ENCODE data around the gene GRIN2C.

DNA sequence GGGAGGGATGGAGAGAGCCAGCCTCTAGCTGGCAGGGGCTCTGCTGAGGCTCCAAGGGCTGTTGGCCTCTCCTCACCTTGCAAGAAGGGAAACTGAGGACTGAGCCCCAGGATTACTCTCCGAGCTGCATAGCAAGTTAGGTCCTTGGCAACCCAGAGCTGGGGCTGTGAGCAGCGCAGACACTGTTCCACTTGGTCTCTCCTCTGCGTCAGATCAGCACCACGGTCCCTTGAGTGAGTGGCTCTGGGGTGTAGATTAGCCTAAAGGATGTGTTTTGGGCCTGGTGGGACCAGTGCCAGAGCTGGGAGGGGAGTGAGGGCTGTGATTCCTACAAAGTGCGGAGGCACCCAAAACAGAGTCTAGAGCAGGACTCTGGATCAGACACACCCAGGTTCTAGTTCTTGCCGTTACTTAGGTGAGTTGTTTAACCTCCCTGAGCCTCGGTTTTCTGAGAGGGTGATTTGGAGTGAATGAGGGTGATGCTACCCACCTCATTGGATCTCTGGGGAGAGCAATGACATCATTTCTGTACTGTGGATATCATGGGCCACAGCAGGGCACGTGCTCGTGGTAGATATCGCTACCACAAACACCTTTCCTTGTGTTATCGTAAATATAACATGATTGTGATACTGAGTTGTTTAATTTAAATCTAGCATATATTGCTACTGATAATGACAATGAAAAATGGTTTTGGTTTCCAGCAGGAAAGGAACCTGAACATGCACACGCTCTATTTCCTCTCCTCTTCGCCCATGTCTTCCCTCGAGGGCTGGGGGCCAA is 41.9 kb upstream of the GRIN2C start:
- TF ChIP-seq, protein P1, sequence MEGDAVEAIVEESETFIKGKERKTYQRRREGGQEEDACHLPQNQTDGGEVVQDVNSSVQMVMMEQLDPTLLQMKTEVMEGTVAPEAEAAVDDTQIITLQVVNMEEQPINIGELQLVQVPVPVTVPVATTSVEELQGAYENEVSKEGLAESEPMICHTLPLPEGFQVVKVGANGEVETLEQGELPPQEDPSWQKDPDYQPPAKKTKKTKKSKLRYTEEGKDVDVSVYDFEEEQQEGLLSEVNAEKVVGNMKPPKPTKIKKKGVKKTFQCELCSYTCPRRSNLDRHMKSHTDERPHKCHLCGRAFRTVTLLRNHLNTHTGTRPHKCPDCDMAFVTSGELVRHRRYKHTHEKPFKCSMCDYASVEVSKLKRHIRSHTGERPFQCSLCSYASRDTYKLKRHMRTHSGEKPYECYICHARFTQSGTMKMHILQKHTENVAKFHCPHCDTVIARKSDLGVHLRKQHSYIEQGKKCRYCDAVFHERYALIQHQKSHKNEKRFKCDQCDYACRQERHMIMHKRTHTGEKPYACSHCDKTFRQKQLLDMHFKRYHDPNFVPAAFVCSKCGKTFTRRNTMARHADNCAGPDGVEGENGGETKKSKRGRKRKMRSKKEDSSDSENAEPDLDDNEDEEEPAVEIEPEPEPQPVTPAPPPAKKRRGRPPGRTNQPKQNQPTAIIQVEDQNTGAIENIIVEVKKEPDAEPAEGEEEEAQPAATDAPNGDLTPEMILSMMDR (IDR thresholded peaks at IDR 0.05; ENCODE audit: insufficient read depth, low read depth, low read length) = no peak
- no peak for TF ChIP-seq EZH2 (IDR thresholded peaks at IDR 0.05; ENCODE audit: insufficient read depth, low read length)
